ELR (cell line): ENCODE measurements around the gene PDZRN3.

Source experiments
- DNase-seq: peaks from one replicate; pipeline ENCODE4 v3.0.0-alpha.2; 2015; ENCODE audit warnings: low read depth

The PDZRN3 gene

DNA sequence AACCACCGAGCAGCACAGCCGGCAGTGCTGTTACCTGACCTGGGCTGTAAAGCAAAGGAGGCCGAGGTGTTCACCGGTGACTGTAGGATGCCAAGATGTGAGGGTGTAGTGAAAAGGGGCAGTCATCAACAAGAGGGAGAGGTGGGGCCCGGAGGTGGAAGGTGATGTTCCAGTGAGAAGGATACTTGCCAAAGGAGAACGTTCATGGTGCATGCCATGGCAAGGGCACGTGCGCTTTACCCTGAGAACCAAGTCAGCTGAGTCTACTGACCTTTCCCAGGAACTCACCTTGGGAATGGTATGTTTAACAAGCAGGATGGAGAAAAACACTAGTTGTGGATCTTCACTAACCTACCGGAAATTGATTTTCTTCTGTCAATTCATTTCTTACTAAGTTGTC lies 211.1 kb downstream of the PDZRN3 start:
- no peak for DNase-seq

DNA sequence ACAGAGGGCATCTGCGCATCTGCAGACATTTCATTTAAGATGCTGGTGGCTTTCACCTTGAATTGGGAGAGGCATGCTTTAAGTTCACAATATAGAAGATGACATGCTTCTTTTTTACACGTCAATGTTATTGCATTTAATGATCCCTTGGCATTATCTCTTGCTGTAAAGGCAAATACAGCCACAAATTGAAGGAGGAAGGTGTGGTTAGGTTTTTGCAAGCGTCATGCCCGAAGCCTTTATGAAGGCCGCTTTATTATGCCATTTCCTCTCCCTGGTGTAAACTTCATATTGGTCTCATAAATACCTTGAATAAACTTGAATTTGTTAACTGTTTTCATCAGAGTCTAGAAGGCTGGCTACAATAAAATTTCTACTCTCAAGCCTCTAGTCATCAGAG lies 212.7 kb downstream of the PDZRN3 start:
- DNase-seq: no peak

DNA sequence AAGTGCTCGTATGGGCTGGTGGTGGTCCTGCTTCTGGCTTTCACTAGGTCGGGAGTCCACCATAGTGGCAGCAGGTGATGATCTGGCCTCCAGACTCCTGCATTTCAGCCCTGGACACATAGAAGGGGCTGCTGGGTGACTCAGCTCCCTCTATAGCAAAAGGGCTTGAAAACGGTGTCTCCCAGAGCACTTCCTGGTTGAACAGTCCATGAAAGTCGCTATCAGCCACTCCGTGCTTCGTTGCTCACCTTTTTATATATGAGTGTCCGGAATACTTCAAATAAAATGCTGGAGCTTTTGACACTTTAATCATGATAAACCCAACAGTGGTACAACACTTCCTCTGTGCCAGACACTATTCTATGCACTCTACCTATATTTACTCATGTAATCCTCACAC lies 213.2 kb downstream of the PDZRN3 start:
- no peak for DNase-seq

DNA sequence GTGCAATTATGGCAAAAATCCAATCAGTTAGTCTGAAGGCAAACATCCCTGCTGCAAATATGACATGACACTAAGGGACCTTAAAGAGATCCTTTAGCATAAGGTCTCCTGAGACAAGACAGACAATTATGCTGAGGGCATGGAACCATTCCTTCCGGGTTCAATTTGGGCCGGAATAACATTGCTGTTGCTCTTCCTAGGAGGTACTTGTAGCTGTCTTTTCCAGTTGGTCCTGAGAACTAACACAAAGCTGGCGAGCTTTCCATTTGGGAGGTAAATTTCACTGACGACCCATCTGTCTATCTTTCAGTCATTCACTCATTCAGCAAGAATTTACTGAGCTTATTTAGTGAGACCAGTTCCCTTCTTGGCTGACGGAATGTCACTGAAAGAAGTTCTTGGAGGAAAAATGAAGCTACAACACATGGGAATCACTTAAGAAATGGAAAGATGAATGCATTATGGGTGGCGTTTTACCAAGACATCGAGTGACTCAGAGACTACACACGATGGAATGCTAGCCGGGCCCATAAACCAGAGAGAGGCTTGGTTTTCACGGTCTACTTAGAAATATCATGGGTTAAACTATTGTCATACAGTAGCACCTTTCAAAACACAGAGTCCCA lies 215.5 kb downstream of the PDZRN3 start:
- peak; percentile 40 for DNase-seq

DNA sequence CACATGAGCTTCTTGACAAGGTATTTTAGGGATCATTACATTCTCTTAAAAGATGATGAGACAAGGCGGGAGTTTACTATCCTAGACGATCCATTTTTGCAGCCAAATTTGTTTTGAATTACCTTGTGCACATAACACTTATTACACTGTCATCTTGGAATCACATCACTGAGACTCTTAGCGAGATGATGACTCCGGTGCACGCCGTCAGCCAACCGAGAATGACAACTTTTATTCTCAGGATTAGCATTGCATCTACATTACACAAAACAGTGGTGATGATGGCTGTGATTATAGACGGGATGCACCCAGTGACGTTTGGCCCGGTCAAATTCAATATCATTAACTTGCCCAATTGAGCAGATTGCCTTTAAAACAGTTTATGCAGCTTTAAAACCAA lies 216.1 kb downstream of the PDZRN3 start:
- no peak for DNase-seq

DNA sequence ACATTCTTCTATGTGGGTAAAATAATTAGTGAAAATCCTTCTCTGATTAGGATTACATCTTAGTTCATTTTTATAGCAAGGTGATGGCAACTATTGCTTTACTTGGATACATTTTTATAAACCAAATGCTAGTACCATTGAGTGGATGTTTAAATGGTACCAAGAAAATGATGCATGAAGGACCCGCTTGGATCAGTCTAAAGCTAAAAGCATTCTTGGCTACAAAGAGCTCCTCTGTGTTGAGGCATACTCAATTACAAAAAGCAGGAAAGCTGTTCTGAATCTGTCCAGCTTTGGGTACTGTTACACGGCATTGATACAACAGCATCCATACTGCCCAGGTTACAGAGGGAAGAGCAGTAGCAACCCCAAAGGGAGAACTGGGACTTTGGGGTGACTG lies 217.2 kb downstream of the PDZRN3 start:
- no peak for DNase-seq

- no peak for DNase-seq
Observed at GRCh38 chr3:73405853-73406252, 218.9 kb downstream of the PDZRN3 start.

DNA sequence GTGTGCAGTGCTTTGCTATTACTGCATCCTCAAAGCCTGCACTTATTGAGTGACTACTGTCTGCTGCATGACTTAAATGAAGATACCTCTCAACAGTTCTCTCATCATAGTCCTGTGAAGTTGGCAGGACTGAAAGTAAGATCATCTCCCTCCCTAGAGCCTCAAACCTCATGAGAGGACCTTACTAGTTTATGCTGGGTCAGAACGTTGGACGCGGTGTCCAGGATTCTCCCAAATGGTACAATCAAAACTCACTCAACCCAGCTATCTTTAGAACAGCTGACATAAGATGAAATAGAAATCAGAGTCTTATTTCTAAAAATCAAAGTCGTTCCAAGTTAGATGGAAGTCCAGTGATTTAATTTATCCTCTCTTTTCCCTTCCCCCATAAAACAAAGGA lies 219.7 kb downstream of the PDZRN3 start:
- no peak for DNase-seq

DNA sequence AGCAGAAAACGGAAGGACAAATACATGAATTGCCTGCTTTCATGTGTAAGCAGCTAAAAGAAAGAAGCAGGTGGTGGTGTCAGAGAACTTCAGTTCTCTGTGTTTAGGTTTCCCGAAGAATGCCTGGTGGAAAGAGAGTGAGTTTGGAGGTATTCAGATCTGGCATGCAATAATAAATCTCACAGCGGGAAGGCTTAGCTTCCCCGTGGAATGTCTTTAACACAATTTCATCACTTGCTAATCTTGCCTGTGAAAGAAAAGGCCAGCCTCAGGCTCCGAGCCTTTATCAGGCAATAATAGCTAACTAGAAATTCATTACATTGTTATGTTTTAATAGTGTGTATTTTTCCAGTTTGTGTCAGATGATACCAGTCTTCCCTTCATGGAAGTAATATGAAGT lies 220.3 kb downstream of the PDZRN3 start:
- no peak for DNase-seq

GRCh38 chr3:73403444-73403843 lies 221.3 kb downstream of the PDZRN3 start:
- DNase-seq: no peak

DNA sequence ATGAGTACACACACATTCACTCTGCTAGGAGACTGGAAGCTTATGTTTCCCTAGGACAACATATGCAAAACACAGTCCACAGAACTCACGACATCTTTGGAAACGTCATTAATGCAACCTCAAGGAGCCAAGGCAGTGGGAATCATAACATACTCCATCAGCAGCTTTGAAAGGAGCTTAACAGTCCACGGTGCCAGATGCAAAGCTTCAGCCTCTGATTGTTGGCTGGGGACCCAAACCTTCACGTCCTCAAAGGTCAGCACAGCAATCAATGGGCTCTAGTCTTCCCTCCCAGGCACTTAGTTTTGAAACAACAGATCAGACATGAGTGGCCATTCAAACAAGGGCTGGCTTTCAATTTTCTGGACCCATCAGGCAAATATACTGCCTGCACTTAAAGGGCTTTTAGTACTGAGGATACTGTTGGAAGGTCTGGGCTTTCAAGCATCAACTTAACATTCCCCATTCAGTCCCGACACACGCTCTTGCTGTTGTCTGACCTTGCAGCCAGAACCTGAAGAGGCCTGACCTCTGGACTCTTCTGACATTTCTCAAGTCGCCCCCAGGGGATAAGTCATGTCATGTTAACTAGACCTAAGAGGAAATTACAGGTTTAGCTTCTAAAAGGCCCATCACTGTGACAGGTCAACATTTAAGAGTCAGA lies 223.0 kb downstream of the PDZRN3 start:
- no peak for DNase-seq

DNA sequence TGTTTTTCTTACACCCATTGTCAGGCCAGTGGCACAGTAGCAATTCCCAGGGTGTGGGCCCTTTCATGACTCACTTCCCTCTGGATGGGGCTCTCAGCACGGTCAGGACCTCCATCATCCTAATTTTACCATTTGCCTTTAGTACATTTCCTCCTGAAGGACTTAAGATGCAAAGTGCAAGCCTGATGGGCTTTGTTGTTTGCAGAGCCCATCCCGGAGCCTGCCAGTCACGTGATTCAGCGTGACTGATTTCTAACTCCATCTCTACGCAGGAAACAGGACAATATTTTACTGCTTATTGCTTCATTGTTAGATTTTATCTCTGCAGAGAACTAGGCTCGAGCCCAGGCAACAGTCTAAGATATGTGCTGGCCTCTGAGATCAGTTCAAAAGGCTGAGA lies 223.7 kb downstream of the PDZRN3 start:
- peak; percentile 9 for DNase-seq

- no peak for DNase-seq
Observed at GRCh38 chr3:73399666-73400253, 225.0 kb downstream of the PDZRN3 start.

DNA sequence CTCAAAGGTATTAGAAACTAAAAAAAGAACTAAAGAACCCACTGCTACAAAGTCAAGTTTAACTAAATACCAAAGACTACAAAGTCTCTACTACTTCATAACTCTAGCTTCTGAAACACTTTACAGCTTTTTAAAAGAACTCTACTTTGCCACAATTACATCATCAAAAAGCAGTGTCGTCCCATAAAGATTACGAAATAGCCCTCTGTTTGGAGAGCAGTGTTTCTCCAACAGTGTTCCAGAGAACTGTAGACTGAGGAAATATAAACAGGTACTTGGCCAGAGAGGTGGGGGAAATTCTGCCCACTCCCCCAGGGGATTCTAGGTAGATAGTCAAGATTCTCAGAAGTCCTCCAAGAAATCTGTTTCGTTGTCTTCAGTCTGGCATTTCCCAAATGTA lies 225.6 kb downstream of the PDZRN3 start:
- DNase-seq: no peak

DNA sequence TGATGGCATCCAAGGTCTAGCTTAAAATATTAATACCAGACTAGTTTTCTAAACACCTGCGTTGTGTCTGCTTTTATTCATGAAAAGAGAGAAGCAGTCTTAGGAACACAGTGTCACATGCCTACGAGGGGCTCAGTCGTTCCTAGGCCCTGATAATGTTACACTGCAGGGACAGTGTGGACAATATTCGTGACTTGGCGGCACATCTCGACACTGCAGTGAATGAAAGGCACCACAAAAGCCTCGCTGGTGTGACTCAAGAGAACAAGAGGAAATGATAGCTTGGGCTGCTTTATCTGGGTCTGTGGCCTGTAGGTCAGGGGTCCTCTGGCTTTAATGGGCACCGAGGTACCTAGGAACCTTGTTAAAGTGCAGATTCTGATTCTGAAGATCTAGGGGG lies 226.7 kb downstream of the PDZRN3 start:
- no peak for DNase-seq

DNA sequence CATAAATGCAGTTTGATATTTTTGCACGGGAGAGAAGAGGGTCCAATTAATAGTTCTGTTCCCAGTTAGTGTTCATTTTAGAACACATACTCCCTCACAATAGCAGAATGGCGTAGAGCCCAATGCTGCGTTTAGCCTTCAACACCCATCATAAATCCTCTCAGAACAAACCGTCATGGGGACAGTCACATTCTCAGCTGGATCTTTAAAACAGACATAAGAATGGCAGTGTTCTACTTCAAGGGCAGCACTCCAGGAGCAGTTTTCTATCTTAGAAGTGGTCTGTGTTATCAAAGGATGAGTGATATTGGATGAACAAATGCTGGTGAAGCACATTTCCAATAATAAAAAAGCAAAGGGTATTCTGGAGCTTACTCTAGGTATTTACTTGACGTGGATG lies 230.5 kb downstream of the PDZRN3 start:
- no peak for DNase-seq

GRCh38 chr3:73393005-73393404 lies 231.7 kb downstream of the PDZRN3 start:
- no peak for DNase-seq

GRCh38 chr3:73391984-73392383 lies 232.8 kb downstream of the PDZRN3 start:
- DNase-seq: no peak

DNA sequence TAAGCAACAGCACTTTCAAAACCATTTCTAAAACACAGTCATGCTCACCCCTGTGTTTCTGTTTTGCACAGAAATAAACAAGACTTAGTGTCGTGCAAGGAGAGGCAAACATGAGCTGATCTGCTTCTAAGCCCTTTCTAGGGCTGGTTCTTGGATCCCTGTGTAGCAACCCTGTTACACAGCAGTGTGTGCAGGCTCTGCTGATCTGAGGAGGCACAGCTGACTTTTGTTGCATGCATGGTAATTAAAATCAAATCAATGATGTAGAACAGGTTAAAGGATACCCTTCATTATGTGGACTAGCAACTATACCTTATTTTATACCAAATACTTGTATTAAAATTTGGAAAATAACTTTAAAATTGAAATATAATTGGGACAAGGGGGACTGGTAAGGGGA lies 234.8 kb downstream of the PDZRN3 start:
- no peak for DNase-seq

DNA sequence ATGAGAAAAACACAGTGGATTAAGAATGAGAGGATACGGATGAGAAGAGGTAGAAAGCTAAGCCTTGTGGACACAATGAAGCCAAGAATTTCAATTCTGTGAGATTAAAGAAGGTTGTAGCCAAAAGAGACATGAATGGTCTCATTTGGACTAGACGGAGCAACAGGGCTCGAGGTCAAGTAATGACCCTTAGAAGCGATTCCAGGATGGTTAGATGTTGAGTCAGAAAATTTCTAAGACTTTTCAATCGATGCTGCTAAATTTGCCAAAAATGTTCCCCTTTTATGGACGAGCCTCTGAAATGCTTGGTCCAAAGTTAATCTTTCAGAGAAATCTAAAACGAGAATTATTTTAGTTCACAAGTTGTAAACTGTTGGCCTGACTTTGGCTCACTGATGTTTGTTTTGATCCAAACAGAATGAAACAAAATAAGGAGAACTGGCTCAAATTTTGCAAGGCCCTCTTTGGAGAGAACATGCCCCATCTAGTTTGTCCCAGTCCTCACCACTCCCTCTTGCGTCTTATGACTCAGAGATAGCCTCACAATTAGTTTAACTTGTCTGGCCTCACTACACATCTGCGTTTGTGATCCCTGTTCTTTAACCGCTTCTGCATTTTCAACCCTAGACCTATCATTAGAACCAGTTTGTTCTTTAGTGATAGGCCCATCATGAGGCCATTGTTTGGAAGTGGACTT lies 235.5 kb downstream of the PDZRN3 start:
- DNase-seq: no peak

GRCh38 chr3:73385568-73385967 lies 239.2 kb downstream of the PDZRN3 start:
- no peak for DNase-seq

GRCh38 chr3:73384091-73384906 lies 240.4 kb downstream of the PDZRN3 start:
- no peak for DNase-seq
